ENCODE data around the gene FAM135A. TPM values are rescaled to one million over a fixed set of nuclear protein-coding genes. Genes with fewer than 3 reads are reported as not detected.

Gene FAM135A
- total and polyA plus RNA-seq, 2 of the 8 experiments (the other 6 are each of a cell fraction or from before 2014, with no cell fraction given): 17.4 to 35.7 TPM

- Histone ChIP-seq H3K79me2 (ENCODE audit: control insufficient read depth in 1 of 2, insufficient read depth in 2 of 2, low read length in 2 of 2) (no peaks in the 10 kb centered on the region), H2AK5ac (ENCODE audit: low read depth, low read length) (no peak overlapping the region), H3K23me2 (ENCODE audit: low read depth, low read length) (no peaks in the 10 kb centered on the region), H4K91ac (replicated peaks; ENCODE audit: insufficient read length, low read length) (no peak overlapping the region), H2BK12ac (ENCODE audit: low read depth, low read length) (no peak overlapping the region; the same call in 1 of the 2 replicates), H3K4me3 (ENCODE audit: extremely low read depth in 1 of 4, insufficient read depth in 2 of 4, low read depth in 3 of 4, low read length in 4 of 4) (no peak overlapping the region), H2BK5ac (ENCODE audit: low read depth, low read length) (no peak overlapping the region), H3K9ac (replicated peaks in 1 of 4; ENCODE audit: extremely low read depth in 1 of 4, low read depth in 3 of 4, low read length in 3 of 4) (no peak overlapping the region), H4K5ac (ENCODE audit: insufficient read length, low read depth, low read length) (no peak overlapping the region), H3K14ac (ENCODE audit: insufficient read length) (no peak overlapping the region), H3K36me3 (ENCODE audit: control insufficient read depth in 2 of 4, insufficient read depth in 4 of 4, low read length in 3 of 4) (peaks cover 4 to 33% (median 9%) of the 10 kb centered on the region in 4 experiments; a peak in 7 of 8 replicates), H3K27ac (ENCODE audit: low read depth, low read length) (peak overlapping the region; percentile 86), H2BK20ac (ENCODE audit: low read length) (no peak overlapping the region), H4K8ac (ENCODE audit: extremely low read depth, insufficient read depth, low read length) (no peak overlapping the region), H3K18ac (ENCODE audit: extremely low read depth, low read length) (no peak overlapping the region), H3K23ac (ENCODE audit: insufficient read length) (no peak overlapping the region), H2AFZ (ENCODE audit: low read length) (no peak overlapping the region), H2BK15ac (ENCODE audit: low read length) (no peak overlapping the region), H3K4me2 (ENCODE audit: insufficient read depth in 1 of 2, low read depth in 2 of 2, low read length in 2 of 2) (peak overlapping the region in 1 of 2 experiments; percentile 21; a peak in 1 of 4 replicates), H3K9me3 (ENCODE audit: insufficient read depth in 2 of 2, low read depth in 1 of 2, low read length in 1 of 2) (no peaks in the 10 kb centered on the region), H3K56ac (replicated peaks; ENCODE audit: insufficient read length, low read depth, low read length) (no peak overlapping the region), H3K79me1 (ENCODE audit: low read depth, low read length) (no peaks in the 10 kb centered on the region; the same call in 1 of the 2 replicates), H3K4ac (replicated peaks; ENCODE audit: insufficient read length, low read depth, low read length) (no peak overlapping the region), H3K4me1 (replicated peaks in 1 of 4; ENCODE audit: control insufficient read depth in 3 of 4, insufficient read depth in 4 of 4, low read length in 3 of 4) (peaks cover 0 to 7% (median 2%) of the 10 kb centered on the region in 4 experiments; a peak in 3 of 7 replicates), H4K20me1 (replicated peaks in 1 of 2; ENCODE audit: control insufficient read depth in 1 of 2, insufficient read depth in 2 of 2, low read length in 2 of 2) (no peaks in the 10 kb centered on the region), H3K27me3 (replicated peaks in 1 of 4; ENCODE audit: control insufficient read depth in 3 of 4, extremely low read depth in 1 of 4, insufficient read depth in 3 of 4, low read length in 3 of 4) (no peaks in the 10 kb centered on the region), H2BK120ac (replicated peaks; ENCODE audit: low read depth, low read length) (no peak overlapping the region)
- FAIRE-seq (peak; percentile 71), DNase-seq (ENCODE audit: low read depth in 1 of 2, low spot score in 2 of 2) (peak in 1 of 2 experiments; percentile 15)
- TF ChIP-seq RAD21 (IDR thresholded peaks at IDR 0.05 in 1 of 2, conservative IDR thresholded peaks at IDR 0.05 in 1 of 2; ENCODE audit: low read depth in 2 of 2, low read length in 2 of 2) (no peak), ZNF274 (IDR thresholded peaks at IDR 0.05; ENCODE audit: borderline replicate concordance, extremely low read depth, low read length) (no peak), SIX5 (IDR thresholded peaks at IDR 0.05; ENCODE audit: low read depth, low read length) (no peak), BRCA1 (IDR thresholded peaks at IDR 0.05; ENCODE audit: low read depth, low read length) (no peak), SAP30 (IDR thresholded peaks at IDR 0.05; ENCODE audit: insufficient read depth, insufficient replicate concordance, low read length) (no peak), JUND (IDR thresholded peaks at IDR 0.05; ENCODE audit: low read length) (peak; percentile 65; the same call in 1 of the 2 replicates), SUZ12 (IDR thresholded peaks at IDR 0.05; ENCODE audit: low read length) (no peak), MAFK (IDR thresholded peaks at IDR 0.05; ENCODE audit: low read depth, low read length) (peak; percentile 25; the same call in 1 of the 2 replicates), JUN (IDR thresholded peaks at IDR 0.05; ENCODE audit: low read depth, low read length) (no peak)
- WGBS, 2 experiments (ENCODE audit: extremely low coverage in 1 of 2, insufficient coverage in 1 of 2, insufficient read length in 1 of 2, insufficient replicate concordance in 2 of 2, low coverage in 1 of 2, low lambda C conversion rate in 2 of 2, missing lambda C conversion rate in 1 of 2): 98% methylated on average over 3 of the region's 3 CpGs; no CpG with 5 or more reads in 1 of the 2 experiments
- ChIA-PET CTCF (ENCODE audit: partially characterized antibody) (interaction anchor here (0.6 to 1.2 kb wide), 5 partner anchors 9 to 192 kb away, joined by 3 to 5 read pairs (median 3); no protein-coding TSS in a partner anchor), POLR2A (ENCODE audit: partially characterized antibody) (interaction anchor here (0.8 to 2.0 kb wide), 2 partner anchors 11 to 62 kb away, joined by 3 to 11 read pairs; partner anchors contain the start of gene FAM135A)
These were observed 61.4 kb downstream of the FAM135A start for GRCh38 chr6:70474751-70475150.

Data from H1 (cell line).